ENCODE measurements around the gene ZMAT1.

DNA sequence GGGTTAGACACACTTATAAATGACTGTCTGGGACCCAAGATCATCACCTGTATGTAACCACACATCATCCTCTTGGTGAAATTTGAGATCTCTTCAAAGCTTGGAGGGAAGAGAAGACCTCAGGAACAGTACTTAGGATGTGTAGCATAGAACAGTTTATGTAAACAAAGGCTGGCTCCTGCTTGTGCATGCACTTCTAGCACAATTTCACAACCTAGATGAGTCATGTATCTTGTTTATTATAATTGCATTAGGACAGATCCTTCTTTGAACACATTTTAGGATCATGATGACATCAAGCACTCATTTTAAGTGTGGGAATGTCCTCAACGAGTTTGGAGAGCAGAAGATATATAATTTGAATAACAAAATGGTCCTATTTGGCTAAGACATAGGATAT lies 26.3 kb upstream of the ZMAT1 start:
- TF ChIP-seq, protein P1, sequence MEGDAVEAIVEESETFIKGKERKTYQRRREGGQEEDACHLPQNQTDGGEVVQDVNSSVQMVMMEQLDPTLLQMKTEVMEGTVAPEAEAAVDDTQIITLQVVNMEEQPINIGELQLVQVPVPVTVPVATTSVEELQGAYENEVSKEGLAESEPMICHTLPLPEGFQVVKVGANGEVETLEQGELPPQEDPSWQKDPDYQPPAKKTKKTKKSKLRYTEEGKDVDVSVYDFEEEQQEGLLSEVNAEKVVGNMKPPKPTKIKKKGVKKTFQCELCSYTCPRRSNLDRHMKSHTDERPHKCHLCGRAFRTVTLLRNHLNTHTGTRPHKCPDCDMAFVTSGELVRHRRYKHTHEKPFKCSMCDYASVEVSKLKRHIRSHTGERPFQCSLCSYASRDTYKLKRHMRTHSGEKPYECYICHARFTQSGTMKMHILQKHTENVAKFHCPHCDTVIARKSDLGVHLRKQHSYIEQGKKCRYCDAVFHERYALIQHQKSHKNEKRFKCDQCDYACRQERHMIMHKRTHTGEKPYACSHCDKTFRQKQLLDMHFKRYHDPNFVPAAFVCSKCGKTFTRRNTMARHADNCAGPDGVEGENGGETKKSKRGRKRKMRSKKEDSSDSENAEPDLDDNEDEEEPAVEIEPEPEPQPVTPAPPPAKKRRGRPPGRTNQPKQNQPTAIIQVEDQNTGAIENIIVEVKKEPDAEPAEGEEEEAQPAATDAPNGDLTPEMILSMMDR (IDR thresholded peaks at IDR 0.05; ENCODE audit: poor library complexity): no peak
- no peak for TF ChIP-seq EZH2phosphoT487 (IDR thresholded peaks at IDR 0.05; ENCODE audit: low read depth, severe bottlenecking, unreplicated experiment)
